ENCODE results near the gene PFN1. TPM values are rescaled to one million over a fixed set of nuclear protein-coding genes. Genes with fewer than 3 reads are reported as not detected.
A peak's percentile ranks its signal among the peaks of the same experiment; 100 is the strongest.

The PFN1 gene
- total and polyA plus RNA-seq, 7 experiments from 2014 or later: 430 to 2,132 (median 726) TPM

DNA sequence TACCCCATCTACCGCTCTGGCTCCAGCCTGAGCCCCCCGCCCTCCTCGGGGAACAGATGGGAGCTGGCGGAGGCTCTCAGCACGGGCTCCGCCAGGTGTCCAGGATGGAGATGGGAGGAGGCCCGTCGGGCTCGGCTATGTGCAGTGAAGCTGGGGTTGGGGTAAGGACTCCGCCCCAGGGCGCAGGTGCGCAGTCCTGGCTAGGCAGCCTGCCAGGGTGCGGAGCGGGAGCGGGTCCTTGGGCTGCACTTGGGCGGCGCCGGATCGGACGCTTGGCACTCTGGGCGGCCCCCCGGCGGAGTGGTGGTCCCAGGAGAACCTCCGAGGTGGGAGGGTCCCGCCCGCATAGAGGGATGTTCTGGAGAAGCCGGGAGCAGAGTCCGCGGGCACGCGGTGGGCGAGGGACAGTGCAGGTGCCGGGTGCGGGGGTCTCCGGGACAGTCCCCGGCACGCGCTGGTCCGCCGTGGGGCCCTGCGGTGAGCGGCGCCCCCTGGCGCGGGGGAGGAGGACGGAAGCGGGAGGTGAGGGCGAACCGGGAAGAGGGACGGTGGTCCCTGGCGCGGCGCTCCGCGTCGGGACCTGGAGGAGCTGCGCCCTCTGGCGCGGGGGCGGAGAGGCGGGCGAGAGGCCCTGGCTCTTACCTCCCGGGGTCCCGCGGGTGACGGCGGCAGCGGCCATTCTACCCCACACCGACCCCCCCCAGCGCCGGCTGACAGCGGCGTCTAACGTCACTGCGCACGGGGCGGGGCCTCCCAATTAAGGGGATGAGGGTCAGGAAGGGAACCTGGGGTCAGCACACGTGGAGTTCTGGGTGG lies 38.8 kb upstream of the PFN1 start, which contains the start of gene CAMTA2:
TSS of gene CAMTA2 (minus strand) at position 725 of the 816 bp plus-strand sequence. CDS start 1,453 bp downstream, outside the sequence.
- no peaks in the 10 kb centered on the region for H3K9me3 Mint-ChIP-seq
- DNase-seq (peak; percentile 70 to 87 (median 80)), ATAC-seq (peak; percentile 93)
- H3K4me1 Mint-ChIP-seq: peaks cover 29 to 51% (median 46%) of the 10 kb centered on the region in 7 donors
- intact Hi-C loops (cut with micrococcal nuclease): loop anchor here (1.0 to 5.0 kb wide), 7 partner anchors 10 to 125 kb away; partner anchors contain the start of genes INCA1 (in 2 of the 2), KIF1C (in 2 of the 2), RNF167 (in 2 of the 2) and SLC25A11 (in 2 of the 2)
- H3K27me3 Mint-ChIP-seq: no peaks in the 10 kb centered on the region
- peaks cover 10 to 23% of the 10 kb centered on the region in 2 donors for H3K4me1 ChIP-seq (ENCODE audit: control insufficient read depth in 2 of 2, insufficient read depth in 2 of 2, low read length in 2 of 2)
- ChIA-PET POLR2A (interaction anchor here (0.5 to 4.0 kb wide), 17 partner anchors 9 to 240 kb away, joined by 3 to 50 read pairs (median 6); partner anchors contain the start of genes C17orf107, INCA1, KIF1C and PFN1), CTCF (interaction anchor here (0.7 to 2.7 kb wide), 7 partner anchors 10 to 82 kb away, joined by 3 to 13 read pairs (median 5); partner anchors contain the start of genes INCA1 and SPAG7)
- no peaks in the 10 kb centered on the region for H3K27me3 ChIP-seq (ENCODE audit: control insufficient read depth in 2 of 2, insufficient read depth in 2 of 2, low read length in 2 of 2)
- peak within 1 kb of the TSS; percentile 91 for H3K4me3 ChIP-seq (ENCODE audit: low read length)
- peak within 1 kb of the TSS; percentile 87 to 95 (median 93) for H3K27ac Mint-ChIP-seq
- peaks cover 0 to 15% (median 6%) of the 10 kb centered on the region in 5 donors for H3K36me3 Mint-ChIP-seq
- H3K27ac ChIP-seq (ENCODE audit: low read depth, low read length): peak within 1 kb of the TSS; percentile 99
- H3K9me3 ChIP-seq (ENCODE audit: control insufficient read depth in 2 of 3, low read length in 3 of 3): no peaks in the 10 kb centered on the region
- peaks cover 0 to 25% (median 0%) of the 10 kb centered on the region in 3 experiments for H3K36me3 ChIP-seq (ENCODE audit: control insufficient read depth in 2 of 3, insufficient read depth in 3 of 3, low read length in 3 of 3)
- peak within 1 kb of the TSS; percentile 86 to 94 (median 91) for H3K4me3 Mint-ChIP-seq

DNA sequence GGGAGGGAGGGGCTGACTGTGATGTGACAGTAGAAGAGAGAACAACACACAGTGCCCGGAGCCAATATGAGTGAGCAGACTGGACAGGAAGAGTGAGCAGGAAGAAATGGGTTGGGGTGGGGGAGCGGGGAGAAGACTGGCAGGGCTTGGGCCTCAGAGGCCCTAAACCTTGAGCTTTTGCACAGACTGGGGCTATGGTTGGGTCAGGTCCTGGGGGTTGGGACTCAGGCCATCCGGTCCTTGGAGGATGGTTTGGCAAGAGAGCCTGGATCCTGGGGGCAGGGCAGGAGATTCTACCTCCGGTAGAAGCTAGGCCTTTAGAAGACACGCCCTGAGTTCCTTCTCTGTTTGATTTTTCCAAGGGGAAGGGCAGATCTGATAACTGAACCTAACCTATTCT lies 38.1 kb upstream of the PFN1 start:
- intact Hi-C loops (cut with micrococcal nuclease): loop anchor here in 1 of 2 donors (5.0 kb wide), 2 partner anchors 46 to 126 kb away; partner anchors contain the start of gene ZNF232
- Mint-ChIP-seq H3K27ac (peak overlapping the region; percentile 63 to 95 (median 90)), H3K36me3 (peaks cover 0 to 18% (median 5%) of the 10 kb centered on the region in 5 donors), H3K9me3 (no peaks in the 10 kb centered on the region), H3K27me3 (no peaks in the 10 kb centered on the region), H3K4me1 (peaks cover 29 to 58% (median 48%) of the 10 kb centered on the region in 7 donors), H3K4me3 (peak overlapping the region; percentile 86 to 94 (median 91))
- ATAC-seq: no peak
- no peaks in the 10 kb centered on the region for H3K9me3 ChIP-seq (ENCODE audit: control insufficient read depth in 2 of 3, low read length in 3 of 3)
- no peaks in the 10 kb centered on the region for H3K27me3 ChIP-seq (ENCODE audit: control insufficient read depth in 2 of 2, insufficient read depth in 2 of 2, low read length in 2 of 2)
- CTCF ChIA-PET: interaction anchor here (1.4 to 2.7 kb wide), 2 partner anchors 18 to 81 kb away, joined by 4 to 13 read pairs; partner anchors contain the start of gene SPAG7
- DNase-seq: peak in 1 of 9 donors; percentile 35
- POLR2A ChIA-PET: interaction anchor here (0.5 to 4.0 kb wide), 14 partner anchors 8 to 206 kb away, joined by 3 to 50 read pairs (median 7); partner anchors contain the start of genes C17orf107, INCA1, KIF1C and PFN1
- H3K36me3 ChIP-seq (ENCODE audit: control insufficient read depth in 2 of 3, insufficient read depth in 3 of 3, low read length in 3 of 3): peaks cover 0 to 31% (median 0%) of the 10 kb centered on the region in 3 experiments
- H3K4me3 ChIP-seq (ENCODE audit: low read length): peak overlapping the region; percentile 91
- H3K27ac ChIP-seq (ENCODE audit: low read depth, low read length): peak overlapping the region; percentile 99
- H3K4me1 ChIP-seq (ENCODE audit: control insufficient read depth in 2 of 2, insufficient read depth in 2 of 2, low read length in 2 of 2): peaks cover 13 to 23% of the 10 kb centered on the region in 2 donors

DNA sequence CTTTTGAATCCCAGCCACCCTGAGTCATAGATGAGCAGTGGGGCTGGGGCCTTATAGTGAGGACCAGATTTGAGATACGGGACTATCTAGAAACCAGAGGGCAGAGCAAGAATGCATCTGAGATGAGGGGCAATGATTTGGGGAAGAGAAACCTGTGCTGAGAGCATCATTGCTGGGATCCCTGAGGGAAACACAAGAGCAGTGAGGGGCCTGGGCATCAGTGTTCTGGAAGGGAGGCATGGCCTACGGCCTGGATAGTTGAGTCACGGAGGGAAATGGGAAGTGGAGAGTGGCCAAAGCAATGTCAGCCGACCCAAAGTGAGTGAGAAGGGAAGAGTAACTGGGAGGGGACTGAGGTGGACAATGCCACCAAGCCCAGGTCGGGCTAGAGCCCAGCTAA lies 34.0 kb upstream of the PFN1 start:
- H3K36me3 Mint-ChIP-seq: peaks cover 8 to 38% (median 15%) of the 10 kb centered on the region in 5 donors
- Histone ChIP-seq H3K4me3 (ENCODE audit: low read length) (no peak overlapping the region), H3K36me3 (ENCODE audit: control insufficient read depth in 2 of 3, insufficient read depth in 3 of 3, low read length in 3 of 3) (peaks cover 11 to 59% (median 12%) of the 10 kb centered on the region in 3 experiments), H3K27me3 (ENCODE audit: control insufficient read depth in 2 of 2, insufficient read depth in 2 of 2, low read length in 2 of 2) (no peaks in the 10 kb centered on the region), H3K4me1 (ENCODE audit: control insufficient read depth in 2 of 2, insufficient read depth in 2 of 2, low read length in 2 of 2) (peaks cover 9 to 14% of the 10 kb centered on the region in 2 donors), H3K9me3 (ENCODE audit: control insufficient read depth in 2 of 3, low read length in 3 of 3) (no peaks in the 10 kb centered on the region), H3K27ac (ENCODE audit: low read depth, low read length) (no peak overlapping the region)
- CTCF ChIA-PET: interaction anchor here (1.6 to 2.0 kb wide), 2 partner anchors 73 to 79 kb away, joined by 5 read pairs; no protein-coding TSS in a partner anchor
- no peaks in the 10 kb centered on the region for H3K27me3 Mint-ChIP-seq
- peaks cover 23 to 46% (median 37%) of the 10 kb centered on the region in 7 donors for H3K4me1 Mint-ChIP-seq
- ATAC-seq (no peak), DNase-seq (no peak)
- peak overlapping the region in 2 of 9 donors; percentile 10 to 37 for H3K27ac Mint-ChIP-seq
- no peaks in the 10 kb centered on the region for H3K9me3 Mint-ChIP-seq
- H3K4me3 Mint-ChIP-seq: peak overlapping the region in 2 of 10 donors; percentile 0 to 19
- POLR2A ChIA-PET: interaction anchor here (1.0 kb wide), 2 partner anchors 10 to 13 kb away, joined by 3 to 4 read pairs; no protein-coding TSS in a partner anchor
- intact Hi-C loops (cut with micrococcal nuclease): no loop called here

DNA sequence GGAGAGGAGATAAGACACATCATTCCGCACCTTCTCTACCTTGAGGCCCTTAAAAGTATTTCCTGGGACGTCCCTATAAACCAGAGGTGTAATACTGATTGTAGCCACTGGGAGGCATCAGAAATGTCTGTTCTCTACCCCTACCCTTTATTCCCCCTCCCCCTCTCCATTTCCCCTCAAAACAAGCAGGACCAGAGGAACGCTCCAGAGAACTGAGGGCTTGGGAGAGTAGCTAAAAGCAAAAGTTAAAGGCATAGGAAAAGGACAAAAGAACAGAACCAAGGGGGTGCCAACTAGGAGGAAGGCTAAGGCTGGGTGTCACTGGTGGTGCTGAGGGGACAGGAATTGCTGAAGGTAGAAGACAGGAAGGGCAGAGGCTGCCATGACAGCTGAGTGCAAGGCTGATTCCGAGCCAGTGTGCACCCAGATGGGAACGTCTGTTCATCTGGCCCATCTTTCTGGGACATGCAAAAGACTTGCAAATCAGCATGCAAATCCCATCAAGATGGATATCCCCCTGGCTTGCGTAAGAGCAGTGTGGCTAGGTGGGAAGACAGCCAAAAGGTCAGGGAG lies 32.4 kb upstream of the PFN1 start:
- Histone ChIP-seq H3K9me3 (ENCODE audit: control insufficient read depth in 2 of 3, low read length in 3 of 3) (no peaks in the 10 kb centered on the region), H3K27me3 (ENCODE audit: control insufficient read depth in 2 of 2, insufficient read depth in 2 of 2, low read length in 2 of 2) (no peaks in the 10 kb centered on the region), H3K4me1 (ENCODE audit: control insufficient read depth in 2 of 2, insufficient read depth in 2 of 2, low read length in 2 of 2) (peaks cover 3 to 14% of the 10 kb centered on the region in 2 donors), H3K36me3 (ENCODE audit: control insufficient read depth in 2 of 3, insufficient read depth in 3 of 3, low read length in 3 of 3) (peaks cover 12 to 67% (median 17%) of the 10 kb centered on the region in 3 experiments), H3K27ac (ENCODE audit: low read depth, low read length) (no peak overlapping the region), H3K4me3 (ENCODE audit: low read length) (no peak overlapping the region)
- DNase-seq (peak in 7 of 9 donors; percentile 58 to 77 (median 74)), ATAC-seq (peak; percentile 92)
- no peaks in the 10 kb centered on the region for H3K27me3 Mint-ChIP-seq
- H3K4me1 Mint-ChIP-seq: peaks cover 13 to 34% (median 26%) of the 10 kb centered on the region in 7 donors
- peaks cover 8 to 42% (median 16%) of the 10 kb centered on the region in 5 donors for H3K36me3 Mint-ChIP-seq
- ChIA-PET POLR2A (interaction anchor here (0.6 to 3.8 kb wide), 12 partner anchors 9 to 82 kb away, joined by 3 to 21 read pairs (median 4); partner anchors contain the start of genes INCA1, KIF1C, PFN1 and RNF167), CTCF (interaction anchor here (0.6 to 2.7 kb wide), 14 partner anchors 9 to 300 kb away, joined by 3 to 15 read pairs (median 4); partner anchors contain the start of genes PFN1 and SLC52A1)
- intact Hi-C loops (cut with micrococcal nuclease): loop anchor here (1.0 to 2.0 kb wide), 6 partner anchors 13 to 82 kb away; partner anchors contain the start of genes INCA1 (in 2 of the 2), KIF1C (in 2 of the 2) and SPAG7 (in 1 of the 2)
- peak overlapping the region in 8 of 10 donors; percentile 2 to 83 (median 41) for H3K4me3 Mint-ChIP-seq
- H3K9me3 Mint-ChIP-seq: no peaks in the 10 kb centered on the region
- H3K27ac Mint-ChIP-seq: peak overlapping the region; percentile 31 to 78 (median 67)

DNA sequence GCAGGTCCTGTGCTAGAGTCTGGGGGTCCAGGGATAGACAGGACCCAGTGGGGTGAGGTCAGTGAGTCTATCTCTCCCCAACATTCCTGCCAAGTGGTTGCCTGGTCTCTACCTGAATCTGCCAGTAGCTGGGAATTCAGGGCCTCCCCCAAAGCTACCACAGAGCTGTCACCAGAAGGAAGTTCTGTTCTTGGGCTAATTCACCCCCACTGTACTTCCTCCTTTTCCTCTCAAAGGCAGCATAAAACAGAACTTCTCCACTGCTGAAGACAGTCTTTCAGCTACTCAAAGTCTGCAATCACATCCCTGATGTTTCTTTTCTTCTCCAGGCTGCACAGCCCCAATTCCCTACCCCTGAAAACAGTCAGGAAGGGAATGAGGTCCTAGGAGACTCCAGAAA lies 30.4 kb upstream of the PFN1 start:
- DNase-seq: no peak
- POLR2A ChIA-PET: interaction anchor here (0.6 to 3.8 kb wide), 4 partner anchors 8 to 39 kb away, joined by 3 to 17 read pairs (median 6); partner anchors contain the start of genes CAMTA2, PFN1, RNF167 and SLC25A11
- peaks cover 12 to 80% (median 28%) of the 10 kb centered on the region in 3 experiments for H3K36me3 ChIP-seq (ENCODE audit: control insufficient read depth in 2 of 3, insufficient read depth in 3 of 3, low read length in 3 of 3)
- Mint-ChIP-seq H3K27me3 (no peaks in the 10 kb centered on the region), H3K36me3 (peaks cover 8 to 54% (median 24%) of the 10 kb centered on the region in 5 donors), H3K9me3 (no peaks in the 10 kb centered on the region), H3K4me3 (no peak overlapping the region), H3K27ac (peak overlapping the region in 1 of 9 donors; percentile 37), H3K4me1 (peaks cover 19 to 32% (median 26%) of the 10 kb centered on the region in 7 donors)
- CTCF ChIA-PET: interaction anchor here (0.7 to 1.2 kb wide), 3 partner anchors 11 to 70 kb away, joined by 3 read pairs; partner anchors contain the start of gene SPAG7
- H3K27ac ChIP-seq (ENCODE audit: low read depth, low read length): no peak overlapping the region
- H3K4me1 ChIP-seq (ENCODE audit: control insufficient read depth in 2 of 2, insufficient read depth in 2 of 2, low read length in 2 of 2): peaks cover 3 to 14% of the 10 kb centered on the region in 2 donors
- ATAC-seq: peak; percentile 55
- no peaks in the 10 kb centered on the region for H3K27me3 ChIP-seq (ENCODE audit: control insufficient read depth in 2 of 2, insufficient read depth in 2 of 2, low read length in 2 of 2)
- intact Hi-C loops (cut with micrococcal nuclease): no loop called here
- no peaks in the 10 kb centered on the region for H3K9me3 ChIP-seq (ENCODE audit: control insufficient read depth in 2 of 3, low read length in 3 of 3)
- no peak overlapping the region for H3K4me3 ChIP-seq (ENCODE audit: low read length)

Data from naive thymus-derived CD4-positive, alpha-beta T cell (primary cell).